Loucy (cell line): ENCODE data around the gene DACT2.

Source experiments
- CTCF ChIP-seq: fragments of 200-600 bp; sonication (generic); conservative IDR thresholded peaks from 2 replicates; pipeline ENCODE4 v1.5.1; 2014; ENCODE audit warnings: mild to moderate bottlenecking, antibody characterized with exemption, low read length
- EZH2phosphoT487 ChIP-seq: fragments of 200-600 bp; IDR thresholded peaks from 2 replicates; pipeline ENCODE4 v1.6.1; 2018; ENCODE audit warnings: antibody characterized with exemption, mild to moderate bottlenecking, moderate library complexity, borderline replicate concordance

DNA sequence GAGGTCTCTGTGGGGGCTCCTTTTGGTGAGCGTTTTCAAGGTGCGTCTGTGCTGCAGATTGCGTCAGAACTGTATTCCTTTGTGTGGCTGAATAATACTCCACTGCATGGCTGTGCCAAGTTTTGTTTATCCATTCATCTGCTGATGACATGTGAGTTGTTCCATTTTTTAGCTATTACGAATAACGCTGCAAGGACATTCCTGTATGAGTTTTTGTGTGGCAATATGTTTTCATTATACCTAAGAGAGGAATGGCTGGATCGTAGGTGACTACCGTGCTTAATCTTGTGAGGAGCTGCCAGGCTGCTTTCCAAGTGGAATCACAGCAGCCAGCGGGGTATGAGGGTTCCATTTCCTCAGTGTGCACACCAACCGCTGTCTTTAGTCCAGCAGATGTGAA is 1.1 kb upstream of the DACT2 start:
- TF ChIP-seq CTCF (no peak), EZH2phosphoT487 (no peak)
